NCI-H2196 (cell line): ENCODE data around the gene CIBAR2.

Experiments
- DNase-seq: peaks from one replicate; lab custom pipeline; 2025; ENCODE audit not compliant: unreplicated experiment; lab: John Stamatoyannopoulos, UW

The CIBAR2 gene

GRCh38 chr16:85083051-85083639, 29.1 kb downstream of the CIBAR2 start:
- no peak for DNase-seq

GRCh38 chr16:85082173-85083050, 29.9 kb downstream of the CIBAR2 start:
- no peak for DNase-seq

DNA sequence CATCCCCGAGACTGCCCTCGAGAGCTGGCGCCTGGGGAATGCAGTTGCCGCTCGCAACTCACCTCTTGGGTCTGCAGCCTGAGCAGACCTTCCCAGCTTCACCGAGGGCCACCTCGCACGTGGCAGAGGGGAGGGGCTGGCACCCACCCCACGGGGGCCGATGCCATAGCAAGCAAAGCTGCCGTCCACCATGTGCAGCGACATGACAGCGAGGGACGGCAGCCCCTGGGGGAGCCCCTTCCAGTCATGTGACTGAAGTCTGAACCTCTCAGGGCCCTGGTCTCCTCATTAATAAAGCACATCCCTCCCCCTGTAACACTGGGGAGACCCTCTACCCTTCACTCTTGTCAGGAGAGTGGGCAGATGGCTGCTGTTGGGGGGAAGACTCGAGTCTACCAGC, 30.5 kb downstream of the CIBAR2 start:
- no peak for DNase-seq

DNA sequence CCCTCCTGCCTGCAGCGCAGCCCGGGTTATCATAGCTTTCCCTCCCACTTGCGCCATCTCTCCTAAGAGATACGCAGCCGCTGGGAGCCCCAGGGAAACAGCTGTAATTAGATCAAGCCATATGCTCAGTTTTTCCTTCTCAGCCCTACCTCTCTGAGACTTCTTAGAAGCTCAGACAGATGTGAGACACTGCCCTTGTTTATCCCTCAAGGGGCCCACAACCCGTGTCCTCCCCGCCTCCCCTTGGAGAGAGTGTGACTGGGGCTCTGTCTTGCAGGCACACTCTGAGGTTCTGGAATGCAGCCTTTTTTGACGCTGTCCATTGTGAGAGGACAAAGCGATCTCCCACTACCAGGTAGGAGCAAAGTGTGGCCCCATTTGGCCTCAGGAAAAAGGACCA, 31.2 kb downstream of the CIBAR2 start:
- DNase-seq = no peak

- DNase-seq = no peak
These were observed 32.3 kb downstream of the CIBAR2 start for GRCh38 chr16:85079785-85080570.

- DNase-seq = no peak
These were observed 33.3 kb downstream of the CIBAR2 start for GRCh38 chr16:85078952-85079351.

DNA sequence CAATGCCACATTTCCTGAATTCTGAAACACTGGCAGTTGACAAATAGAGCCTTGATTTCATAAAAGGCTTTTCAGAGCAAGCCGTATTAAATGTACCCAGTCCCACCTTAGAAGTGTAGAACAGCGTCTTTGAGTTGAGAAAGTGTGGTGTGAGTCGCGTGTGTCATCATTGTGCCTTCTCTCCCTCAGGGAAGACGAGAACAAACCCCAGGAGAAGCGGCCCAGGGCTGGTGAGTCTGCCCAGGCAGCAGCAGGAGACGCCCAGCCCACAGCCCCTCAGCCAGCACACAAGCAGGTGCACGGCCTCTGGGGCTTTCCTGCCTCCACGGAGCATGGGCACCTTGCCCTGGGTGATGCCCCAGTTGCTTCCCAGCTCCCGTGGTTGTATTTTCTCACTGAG, 34.0 kb downstream of the CIBAR2 start:
- no peak for DNase-seq

DNA sequence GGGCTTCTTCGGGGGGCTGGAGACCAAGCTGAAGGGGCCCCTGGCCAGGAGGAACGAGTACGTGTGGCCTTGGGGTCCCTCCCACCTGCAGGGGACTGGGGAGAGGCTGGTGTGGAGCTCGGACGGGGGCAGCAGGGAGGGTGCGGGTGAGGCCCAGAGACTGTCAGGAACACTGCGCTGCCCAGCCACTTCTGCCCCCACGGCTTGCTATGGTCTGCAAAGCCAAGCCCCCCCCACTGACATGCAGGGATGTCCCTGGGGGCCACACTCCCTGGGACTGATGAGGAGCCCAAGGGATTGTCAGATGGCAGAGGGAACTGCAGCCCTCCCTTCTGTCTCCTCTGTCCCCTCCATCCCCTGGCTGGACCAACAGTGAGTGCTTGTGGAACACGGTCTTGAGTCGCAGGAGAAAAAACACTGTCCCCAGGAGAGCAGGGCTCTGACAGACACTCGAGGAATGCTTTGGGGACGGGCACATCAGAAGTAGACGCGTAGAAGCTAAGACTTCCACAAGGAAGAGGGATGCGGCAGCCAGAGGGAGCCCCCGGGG, 34.6 kb downstream of the CIBAR2 start:
- no peak for DNase-seq

- DNase-seq = no peak
These were observed 35.2 kb downstream of the CIBAR2 start for GRCh38 chr16:85077039-85077438.

- no peak for DNase-seq
These were observed 36.9 kb downstream of the CIBAR2 start for GRCh38 chr16:85075236-85075924.

DNA sequence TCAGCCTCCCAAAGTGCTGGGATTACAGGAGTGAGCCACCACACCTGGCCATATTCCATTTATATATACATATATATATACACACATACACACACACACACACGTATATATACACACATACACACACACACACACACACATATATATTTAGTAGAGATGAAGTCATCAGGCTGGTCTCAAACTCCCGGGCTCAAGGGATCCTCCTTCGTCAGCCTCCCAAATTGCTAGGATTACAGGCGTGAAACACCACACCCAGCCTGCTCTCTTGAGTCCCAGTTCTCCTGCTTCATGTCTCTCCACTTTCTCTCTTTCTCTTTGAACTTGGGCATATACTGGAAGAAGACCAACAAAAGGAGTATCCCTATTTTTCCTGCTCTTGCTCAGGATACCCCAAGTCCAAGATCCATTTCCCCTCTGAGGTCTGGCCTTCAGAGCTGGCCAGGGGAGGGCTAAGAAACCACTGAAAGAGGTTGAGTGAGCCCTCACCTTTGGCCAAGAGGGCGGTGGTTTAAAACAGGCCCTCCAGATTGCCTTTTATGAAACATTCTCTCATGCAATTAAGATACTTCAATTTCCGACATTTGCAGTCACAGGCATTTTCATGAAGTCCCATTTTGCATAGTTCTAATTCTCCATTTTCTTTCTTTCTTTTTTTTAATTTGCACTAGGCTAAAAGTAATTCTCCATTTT, 37.9 kb downstream of the CIBAR2 start:
- no peak for DNase-seq

DNA sequence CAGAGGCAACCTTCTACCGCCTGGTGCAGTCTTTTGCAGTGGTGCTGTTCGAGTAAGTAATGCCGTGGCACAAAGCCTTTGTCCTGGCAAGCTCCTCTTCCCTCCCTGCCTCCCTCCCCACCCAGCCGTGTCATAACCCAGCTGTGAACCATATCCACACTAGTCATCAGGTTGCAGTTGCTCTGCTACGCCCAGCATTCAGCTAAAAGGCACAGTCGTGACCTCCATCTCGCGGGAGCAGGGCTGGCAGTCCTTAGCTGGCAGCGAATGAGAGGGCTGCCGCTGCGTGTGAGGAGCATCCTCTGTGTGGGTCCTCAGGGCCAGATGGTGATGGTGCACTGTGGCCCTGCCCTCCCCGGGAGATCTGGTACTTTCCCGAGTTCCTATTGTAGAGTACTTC, 39.3 kb downstream of the CIBAR2 start:
- DNase-seq = no peak

GRCh38 chr16:85072076-85072860, 40.0 kb downstream of the CIBAR2 start:
- no peak for DNase-seq

GRCh38 chr16:85069171-85069570, 43.1 kb downstream of the CIBAR2 start:
- no peak for DNase-seq

GRCh38 chr16:85068746-85069145, 43.5 kb downstream of the CIBAR2 start:
- DNase-seq = no peak

DNA sequence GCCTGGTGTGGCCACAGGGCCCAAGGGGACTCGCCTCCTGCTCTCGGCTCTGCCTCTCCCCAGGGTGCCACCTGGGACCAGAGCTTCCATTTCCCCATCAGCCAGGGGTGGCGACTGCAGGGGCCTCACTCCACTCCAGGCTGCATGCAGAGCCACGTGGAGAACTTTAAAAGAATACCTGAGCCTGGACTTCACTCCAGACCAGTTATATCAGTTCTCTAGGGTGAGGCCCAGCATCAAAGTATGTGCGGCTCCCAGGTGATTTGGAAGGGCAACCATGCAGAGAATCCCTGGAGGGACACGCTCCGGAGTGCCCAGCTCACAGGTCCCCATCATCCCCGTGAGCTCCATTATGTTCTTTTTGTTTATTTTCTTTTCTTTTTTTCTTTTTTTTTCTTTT, 44.8 kb downstream of the CIBAR2 start:
- DNase-seq = no peak

- no peak for DNase-seq
These were observed 45.2 kb downstream of the CIBAR2 start for GRCh38 chr16:85067024-85067423.

DNA sequence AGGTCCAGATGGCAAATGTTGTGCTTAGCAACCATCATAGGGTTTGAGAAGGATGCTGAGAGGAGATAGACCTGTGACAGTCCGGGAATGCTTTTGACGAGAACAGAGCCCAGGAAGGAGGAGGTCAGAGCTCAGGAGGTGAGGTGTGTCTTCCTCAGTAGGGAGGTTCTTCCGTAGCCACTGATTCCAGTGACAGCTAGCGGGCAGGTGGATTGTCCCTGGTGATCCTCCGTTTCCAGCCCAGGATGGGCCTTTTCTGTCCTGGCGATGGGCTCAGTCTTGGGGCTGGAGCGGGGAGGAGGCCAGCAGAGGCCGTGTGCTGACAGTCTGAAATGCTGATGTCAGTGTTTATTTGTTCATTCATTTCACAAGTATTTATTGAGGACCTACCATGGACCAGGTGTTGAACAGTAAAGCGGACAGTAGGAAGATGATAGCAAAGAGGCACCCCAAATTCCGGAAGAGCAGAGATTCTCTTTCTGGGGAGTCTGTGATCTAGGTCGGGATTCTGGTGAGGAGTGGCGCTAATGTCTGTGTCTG, 45.9 kb downstream of the CIBAR2 start:
- DNase-seq = no peak

DNA sequence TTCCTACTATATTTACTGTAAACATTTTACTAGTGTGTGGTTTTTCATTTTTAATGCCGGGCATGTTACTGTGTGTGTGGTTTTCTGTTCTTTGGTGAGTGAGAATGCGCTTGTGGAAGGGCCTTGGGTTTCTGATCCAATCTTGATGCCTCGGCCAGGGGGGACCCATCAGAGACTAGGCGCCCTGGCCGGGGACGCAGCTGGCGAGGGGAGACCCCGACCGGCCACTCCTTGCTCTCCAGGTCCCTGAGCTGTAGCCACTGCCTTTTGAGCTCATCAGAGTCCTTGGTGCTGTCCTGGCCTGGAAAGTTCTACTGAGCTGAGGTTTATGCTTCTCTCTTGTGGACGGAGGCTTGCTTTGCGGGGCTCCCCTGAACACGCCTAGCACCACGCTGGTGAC, 47.2 kb downstream of the CIBAR2 start:
- DNase-seq = no peak
